GM12865 (cell line): ENCODE data around the gene TGFBR3L.

Experiments used
- DNase-seq: peaks from one replicate; pipeline ENCODE4 v3.0.0; 2010; ENCODE audit warnings: low read depth
- H3K4me3 ChIP-seq: 2 replicates; pipeline ENCODE4 v1.5.1; 2011; ENCODE audit warnings: mild to moderate bottlenecking, low read depth, low read length, control low read depth
- CTCF ChIP-seq: IDR thresholded peaks from 2 replicates; pipeline ENCODE4 v1.5.1; 2011; ENCODE audit warnings: low read length, control low read depth, low read depth, inconsistent platforms; ENCODE audit not compliant: insufficient read depth; ENCODE audit errors: missing control alignments

TGFBR3L gene

GRCh38 chr19:7869453-7869909 is 45.1 kb upstream of the TGFBR3L start:
- no peak for TF ChIP-seq CTCF
- peak overlapping the region; percentile 69 for H3K4me3 ChIP-seq
- DNase-seq, result peak; percentile 87

- TF ChIP-seq CTCF, result no peak
- DNase-seq, result peak; percentile 77
These were observed 44.6 kb upstream of the TGFBR3L start for GRCh38 chr19:7869910-7870511.

GRCh38 chr19:7870571-7871436 is 43.8 kb upstream of the TGFBR3L start:
- no peak overlapping the region for H3K4me3 ChIP-seq
- DNase-seq, result peak; percentile 88
- no peak for TF ChIP-seq CTCF

More at GRCh38 chr19:7869910-7870511, 44.6 kb upstream of the TGFBR3L start:
- peak overlapping the region; percentile 69 for H3K4me3 ChIP-seq

GRCh38 chr19:7871437-7872305 is 43.0 kb upstream of the TGFBR3L start:
- peak; percentile 91 for DNase-seq
- no peak overlapping the region for H3K4me3 ChIP-seq
- TF ChIP-seq CTCF, result no peak

- no peak for TF ChIP-seq CTCF
- no peak for DNase-seq
- no peak overlapping the region for H3K4me3 ChIP-seq
These were observed 42.1 kb upstream of the TGFBR3L start for GRCh38 chr19:7872306-7873204.
